Activated gamma-delta T cell treated with anti-CD3 and anti-CD28 coated beads, Interleukin-2, amount 50 U/mL, for 16 hours (primary cell): ENCODE measurements around the gene DOC2A.

ENCODE experiments used
- DNase-seq: peaks from one replicate; pipeline ENCODE4 v3.0.0-alpha.2; 2020; ENCODE audit warnings: low read depth

Gene DOC2A

GRCh38 chr16:29989111-29989858, 21.5 kb downstream of the DOC2A start:
- no peak for DNase-seq

GRCh38 chr16:29988346-29989075, 22.3 kb downstream of the DOC2A start:
- no peak for DNase-seq

- no peak for DNase-seq
Observed at GRCh38 chr16:29987371-29988085, 23.3 kb downstream of the DOC2A start.

- no peak for DNase-seq
Observed at GRCh38 chr16:29986931-29987330, 23.9 kb downstream of the DOC2A start.

- DNase-seq: no peak
Observed at GRCh38 chr16:29986231-29986630, 24.6 kb downstream of the DOC2A start.

- no peak for DNase-seq
Observed at GRCh38 chr16:29985271-29985811, 25.5 kb downstream of the DOC2A start.

- no peak for DNase-seq
Observed at GRCh38 chr16:29984764-29985147, 26.1 kb downstream of the DOC2A start.

GRCh38 chr16:29984137-29984763, 26.6 kb downstream of the DOC2A start:
- DNase-seq: no peak

- DNase-seq: no peak
Observed at GRCh38 chr16:29983420-29984136, 27.2 kb downstream of the DOC2A start.

GRCh38 chr16:29982560-29983419, 28.0 kb downstream of the DOC2A start:
- DNase-seq: no peak

GRCh38 chr16:29978564-29979270, 32.1 kb downstream of the DOC2A start:
- DNase-seq: no peak

- DNase-seq: no peak
Observed at GRCh38 chr16:29978081-29978480, 32.7 kb downstream of the DOC2A start.

- no peak for DNase-seq
Observed at GRCh38 chr16:29977063-29977825, 33.6 kb downstream of the DOC2A start.

- no peak for DNase-seq
Observed at GRCh38 chr16:29975811-29976511, 34.9 kb downstream of the DOC2A start.

- no peak for DNase-seq
Observed at GRCh38 chr16:29975134-29975538, 35.7 kb downstream of the DOC2A start.

- no peak for DNase-seq
Observed at GRCh38 chr16:29974291-29975133, 36.3 kb downstream of the DOC2A start.
